ENCODE measurements around the gene ERRFI1.
A peak's percentile ranks its signal among the peaks of the same experiment; 100 is the strongest.

The ERRFI1 gene

DNA sequence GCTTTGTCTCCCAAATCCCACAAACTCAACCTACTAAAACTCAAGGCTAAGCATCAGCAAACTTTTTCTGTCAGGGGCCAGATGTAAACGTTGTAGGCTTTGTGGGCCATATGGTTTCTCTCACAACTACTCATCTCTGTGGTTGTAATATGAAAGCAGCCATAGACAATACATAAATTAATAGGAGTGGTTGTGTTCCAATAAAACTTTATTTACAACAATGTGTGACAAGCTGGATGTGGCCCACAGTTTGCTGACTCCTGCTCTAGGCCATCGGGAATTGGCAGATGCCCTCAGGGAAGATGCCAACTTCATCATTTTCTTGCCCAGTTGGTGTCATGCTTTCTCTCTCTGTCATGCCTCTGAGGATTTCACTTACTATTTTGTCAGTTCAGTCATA, 17.5 kb upstream of the ERRFI1 start:
- no peak for DNase-seq

GRCh38 chr1:8042134-8042533, 16.0 kb upstream of the ERRFI1 start:
- DNase-seq, result no peak

GRCh38 chr1:8040586-8040985, 14.5 kb upstream of the ERRFI1 start:
- DNase-seq, result no peak

- DNase-seq, result no peak
These were observed 13.0 kb upstream of the ERRFI1 start for GRCh38 chr1:8039071-8039470.

GRCh38 chr1:8035289-8035688, 9.2 kb upstream of the ERRFI1 start:
- no peak for DNase-seq

DNA sequence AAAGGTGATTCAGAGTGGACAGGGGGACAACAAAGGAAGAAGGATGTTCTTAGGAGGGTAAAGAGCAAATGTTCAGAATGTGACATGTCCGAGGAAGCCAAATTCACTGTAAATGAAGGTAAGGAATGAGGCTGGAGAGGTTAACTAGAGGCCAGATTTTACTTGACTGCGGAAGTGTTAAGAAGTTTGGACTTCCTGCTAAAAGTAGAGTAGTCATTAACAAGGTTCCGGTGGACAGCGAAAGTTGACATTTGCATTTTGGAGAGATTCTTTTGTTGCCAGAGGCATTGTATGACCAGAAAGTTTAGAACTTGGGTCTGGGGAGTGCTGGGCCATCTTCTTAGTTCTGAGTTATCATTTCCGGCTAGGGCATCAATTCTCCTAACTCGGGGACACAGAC, 7.2 kb upstream of the ERRFI1 start:
- DNase-seq, result no peak

GRCh38 chr1:8032366-8032910, 6.3 kb upstream of the ERRFI1 start:
- no peak for DNase-seq

DNA sequence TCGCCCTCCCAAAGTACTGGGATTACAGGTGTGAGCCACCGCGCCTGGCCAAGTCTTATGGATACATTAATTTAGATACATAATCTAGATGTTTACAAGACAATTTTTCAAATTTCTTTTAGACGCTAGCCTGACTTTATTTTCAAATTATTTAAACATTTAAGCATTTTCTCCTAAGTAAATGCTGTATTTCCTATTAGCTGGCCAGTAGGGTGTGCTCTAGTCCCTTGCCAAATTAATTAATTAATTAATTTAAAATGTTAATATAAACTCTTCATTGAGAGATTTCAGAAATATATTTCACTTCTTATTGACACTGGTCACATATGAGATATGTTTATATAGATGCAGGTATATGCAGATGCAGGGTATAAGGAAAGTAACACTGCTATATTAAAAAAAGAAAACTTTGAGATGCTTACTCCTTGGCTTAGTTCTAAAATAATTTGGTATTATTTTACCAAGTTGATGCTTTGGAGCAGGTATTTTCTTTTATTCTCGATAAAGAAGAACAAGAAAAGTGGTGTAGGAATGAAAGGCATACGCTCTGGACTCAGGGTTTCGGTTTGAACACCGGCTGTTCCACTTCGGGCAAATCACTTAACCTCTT, 5.2 kb upstream of the ERRFI1 start:
- DNase-seq, result peak; percentile 4 to 14

DNA sequence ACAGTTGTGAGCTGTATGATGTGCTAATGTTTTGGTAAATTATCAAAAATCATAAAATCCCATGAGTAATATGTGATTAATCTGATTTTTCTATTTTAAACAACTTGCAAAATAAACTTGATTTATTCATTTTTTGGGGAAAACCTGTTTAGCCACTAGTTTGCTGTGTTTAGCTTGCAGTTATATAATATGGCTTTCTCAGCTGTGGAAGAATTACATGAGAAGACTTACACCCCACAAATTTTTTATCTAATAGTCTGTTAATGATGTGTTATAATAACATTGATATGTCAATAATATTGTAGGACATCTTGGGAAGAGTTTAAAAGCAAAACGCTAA, 2.4 kb upstream of the ERRFI1 start:
- DNase-seq, result no peak

DNA sequence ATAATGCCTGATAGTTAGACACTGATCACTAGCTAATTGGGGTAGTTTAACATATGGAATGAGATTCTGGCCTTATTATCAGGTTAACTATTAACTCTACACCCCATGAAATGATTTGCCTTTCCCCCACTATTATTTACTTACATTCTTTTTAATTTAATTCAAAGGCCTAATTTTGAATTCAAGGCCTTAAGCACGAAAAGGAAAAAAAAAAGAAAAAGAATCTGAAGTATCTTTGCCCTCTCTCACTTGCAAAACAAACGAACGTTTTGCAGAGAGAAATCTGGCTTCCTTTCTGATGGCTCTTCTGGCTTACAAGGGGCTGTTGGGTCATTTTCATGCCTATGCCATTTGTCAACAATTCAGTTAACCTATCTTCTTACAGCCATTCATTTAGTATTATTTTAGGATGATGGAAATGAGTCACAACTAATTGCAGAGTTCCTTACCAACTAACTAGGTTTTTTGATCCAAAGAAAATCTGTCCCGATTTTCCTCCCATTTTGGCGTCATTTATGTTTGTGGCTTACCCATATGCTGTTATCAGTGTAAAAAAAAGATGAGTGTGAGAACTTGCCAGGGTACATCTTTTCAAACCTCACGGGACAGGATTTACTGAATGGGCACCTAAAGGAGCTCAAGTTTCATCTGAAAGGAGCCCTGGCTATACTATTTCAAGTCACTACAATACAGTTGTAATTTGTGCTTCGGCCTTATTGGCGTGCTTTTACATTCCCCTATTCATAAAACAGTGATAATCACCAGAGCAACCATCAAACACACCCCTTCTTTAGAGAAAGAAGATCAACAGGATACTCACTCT, 1.9 kb upstream of the ERRFI1 start:
- no peak for DNase-seq

- DNase-seq, result no peak
These were observed 1.1 kb upstream of the ERRFI1 start for GRCh38 chr1:8026976-8027747.

GRCh38 chr1:8025671-8026144, 401 bp downstream of the ERRFI1 start:
- no peak for DNase-seq

GRCh38 chr1:8025061-8025670, 943 bp downstream of the ERRFI1 start:
- peak in 1 of 2 experiments; percentile 3 for DNase-seq

GRCh38 chr1:8024329-8024728, 1.8 kb downstream of the ERRFI1 start:
- no peak for DNase-seq

DNA sequence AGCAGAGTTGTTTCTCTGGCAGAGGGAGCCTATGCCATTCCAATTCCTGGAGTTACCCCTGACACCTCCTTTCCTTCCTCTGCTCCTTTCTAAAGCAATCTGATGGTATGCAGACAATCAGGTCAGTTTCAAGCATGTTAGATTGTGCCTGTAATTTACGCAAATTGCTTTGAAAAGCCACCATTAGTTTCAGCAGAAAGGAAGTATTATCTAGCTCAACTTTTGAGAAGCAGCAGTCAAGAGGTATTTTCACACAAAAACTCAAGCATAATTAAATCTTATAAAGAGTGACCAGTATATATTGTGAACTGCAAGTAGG, 2.2 kb downstream of the ERRFI1 start:
- DNase-seq, result no peak

DNA sequence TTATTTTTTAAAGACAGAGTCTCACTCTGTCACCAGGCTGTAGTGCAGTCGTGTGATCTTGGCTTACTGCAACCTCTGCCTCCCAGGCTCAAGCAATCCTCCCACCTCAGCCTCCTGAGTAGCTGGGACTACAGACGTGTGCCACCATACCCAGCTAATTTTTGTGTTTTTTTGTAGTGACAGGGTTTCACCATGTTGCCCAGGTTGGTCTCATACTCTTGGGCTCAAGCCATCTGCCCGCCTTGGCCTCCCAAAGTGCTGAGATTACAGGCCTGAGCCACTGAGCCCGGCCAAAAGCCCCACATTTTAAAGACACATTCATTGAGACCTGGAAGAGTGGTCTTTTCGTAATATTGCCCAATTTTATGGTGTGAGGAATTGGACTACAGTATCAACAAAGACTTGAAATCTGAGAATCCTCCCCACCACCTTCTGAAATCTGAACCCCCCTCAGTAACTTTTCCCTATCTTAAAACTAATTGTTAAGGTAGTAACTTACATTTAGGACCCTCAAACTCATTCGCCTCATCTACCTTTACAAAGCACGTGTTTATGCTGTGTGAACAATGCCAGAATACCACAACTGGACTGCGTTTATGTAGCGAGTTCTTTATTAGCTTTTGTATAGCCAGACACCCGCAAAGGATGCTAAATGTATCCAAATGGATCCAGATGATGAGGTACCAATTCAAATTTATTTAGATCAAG, 2.7 kb downstream of the ERRFI1 start:
- no peak for DNase-seq

DNA sequence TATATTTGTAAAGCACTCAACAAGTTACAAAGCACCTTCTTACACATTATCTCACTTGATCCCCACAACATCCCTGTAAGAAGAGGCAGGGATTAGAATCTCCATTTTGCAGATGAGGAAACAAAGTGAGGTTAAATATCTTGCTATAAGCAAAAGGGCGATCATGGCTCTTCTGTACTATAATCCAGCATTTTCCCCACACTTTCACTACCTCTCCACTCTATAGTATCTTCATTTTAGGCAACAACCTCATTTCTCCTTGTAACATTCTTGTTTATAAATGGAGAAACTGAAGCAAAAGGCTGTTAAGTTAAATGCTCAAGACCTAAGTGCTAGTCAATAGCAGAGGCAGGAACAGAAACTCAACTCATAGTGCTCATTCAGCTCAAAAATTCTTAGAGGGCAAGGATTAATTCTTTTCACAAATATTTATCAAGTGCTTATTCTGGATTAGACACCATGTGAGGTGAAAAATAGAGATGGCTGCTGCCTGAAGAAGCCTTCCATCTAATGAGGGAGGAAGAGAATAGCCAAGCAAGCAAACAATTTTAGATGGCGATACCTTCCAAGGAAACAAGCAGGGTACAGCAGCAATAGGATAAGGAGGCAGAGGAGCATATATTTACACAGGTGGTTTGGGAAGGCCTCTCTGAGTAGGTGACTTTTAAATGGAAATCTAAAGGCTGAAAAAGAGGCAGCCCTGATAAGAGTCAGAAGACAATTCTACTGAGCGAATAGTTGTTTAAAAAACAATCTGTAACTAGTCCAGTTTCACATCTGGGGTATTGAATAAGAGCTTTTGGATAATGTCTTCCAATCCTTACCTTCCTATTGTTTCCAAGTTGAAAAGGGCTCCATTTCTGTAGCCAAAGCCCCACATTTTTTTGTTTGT, 3.5 kb downstream of the ERRFI1 start:
- DNase-seq, result no peak

DNA sequence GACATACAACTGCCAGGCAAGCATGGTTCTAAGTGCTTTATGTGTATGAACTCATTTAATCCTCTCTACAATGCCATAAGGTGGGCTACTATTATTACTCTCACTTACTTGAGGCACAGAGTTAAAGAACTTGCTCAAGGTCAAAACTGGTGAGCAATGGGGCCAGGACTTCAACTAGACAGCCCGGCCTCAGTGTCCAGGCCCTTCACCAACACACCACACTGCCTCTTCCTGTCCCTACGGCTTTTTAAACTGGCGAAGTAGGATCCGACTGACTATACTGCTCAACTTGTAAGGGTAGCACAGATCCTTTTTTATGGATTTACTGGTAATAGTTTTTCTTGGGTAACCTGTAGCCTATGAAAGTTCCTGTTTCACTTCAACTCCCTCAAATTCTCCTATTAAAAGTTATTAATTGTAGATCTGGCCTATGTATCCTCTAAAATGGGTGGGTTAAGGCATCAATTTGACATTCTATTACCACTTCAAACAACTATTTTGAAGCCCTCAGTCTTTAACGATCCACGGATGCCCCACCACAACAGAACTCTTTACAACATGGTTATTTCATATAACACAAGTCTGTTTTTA, 4.3 kb downstream of the ERRFI1 start:
- DNase-seq, result no peak

DNA sequence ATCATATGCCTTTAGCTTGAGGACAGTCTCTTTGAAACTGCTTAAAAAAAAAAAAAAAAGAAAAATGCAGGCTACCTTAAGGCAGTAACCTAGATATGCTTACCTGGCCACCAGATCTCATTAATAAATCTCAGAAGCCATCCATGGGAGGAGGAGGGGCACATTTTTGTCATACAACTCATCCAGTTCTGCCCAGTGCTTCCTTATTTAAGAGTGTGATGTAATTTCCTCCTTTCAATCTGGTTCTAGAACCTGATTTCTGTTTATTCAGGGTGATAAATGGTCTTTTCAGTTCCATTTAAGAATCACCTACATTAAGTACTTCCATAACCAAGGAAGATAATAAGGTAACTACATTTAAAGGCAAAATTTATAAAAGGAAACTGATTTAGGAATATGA, 6.1 kb downstream of the ERRFI1 start:
- DNase-seq, result no peak

DNA sequence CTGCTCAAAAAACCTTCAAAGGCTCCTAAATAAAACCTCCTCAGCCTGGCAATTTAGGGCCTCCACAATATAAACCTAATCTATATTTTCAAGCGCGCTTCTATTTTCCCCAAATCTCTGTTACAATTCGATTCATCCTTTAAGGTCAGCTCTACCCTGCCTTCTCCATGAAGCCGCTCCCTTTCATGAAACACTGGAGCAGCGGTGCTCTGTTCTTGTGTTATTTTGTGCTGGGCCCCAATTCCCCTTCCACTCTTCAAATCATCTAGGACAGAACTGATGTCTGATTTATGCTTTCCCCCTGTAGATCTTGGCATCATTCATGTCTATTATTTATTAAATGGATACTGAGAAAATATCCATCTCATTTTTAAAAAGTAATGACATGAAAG, 6.9 kb downstream of the ERRFI1 start:
- DNase-seq, result no peak
